ENCODE measurements around the gene POU3F2.

Gene POU3F2

DNA sequence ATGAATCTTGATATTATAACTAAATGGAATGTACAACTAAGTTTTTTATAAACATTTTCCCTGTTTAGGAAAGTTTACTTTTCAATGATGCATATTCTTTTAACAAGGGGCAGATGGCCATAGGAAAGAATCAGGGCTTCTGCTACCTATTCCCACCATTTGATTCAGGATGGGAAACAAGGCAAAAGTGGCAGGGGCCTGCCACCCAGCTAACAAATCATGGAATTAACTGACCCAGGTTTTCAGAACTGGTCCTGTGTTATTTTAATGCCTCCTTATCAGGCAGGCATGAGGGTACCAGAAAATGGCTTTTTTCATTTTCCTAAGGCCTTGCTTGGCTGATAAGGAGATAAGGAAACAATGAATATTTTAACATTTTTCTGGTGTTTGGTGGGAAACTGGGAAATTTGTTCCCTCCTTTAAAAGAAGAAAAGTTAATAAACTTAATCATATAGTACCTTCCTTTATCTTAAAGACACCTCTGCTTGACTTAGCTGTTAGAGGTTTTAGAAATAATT, 6.7 kb downstream of the POU3F2 start:
- no peaks in the 10 kb centered on the region for H4K20me1 ChIP-seq (ENCODE audit: insufficient read depth, low read length, poor library complexity, severe bottlenecking)
- no peaks in the 10 kb centered on the region for H3F3A ChIP-seq (ENCODE audit: low read depth)
- no peaks in the 10 kb centered on the region for H3K9me2 ChIP-seq (replicated peaks; ENCODE audit: low read depth, low read length)
- H3K4me3 ChIP-seq (ENCODE audit: low read length, poor library complexity, severe bottlenecking) = no peak overlapping the region
- no peak overlapping the region for H3K4me2 ChIP-seq (ENCODE audit: low read depth, low read length, poor library complexity, severe bottlenecking)
- no peak for TF ChIP-seq EZH2phosphoT487 (IDR thresholded peaks at IDR 0.05; ENCODE audit: borderline replicate concordance)
- TF ChIP-seq, protein P1, sequence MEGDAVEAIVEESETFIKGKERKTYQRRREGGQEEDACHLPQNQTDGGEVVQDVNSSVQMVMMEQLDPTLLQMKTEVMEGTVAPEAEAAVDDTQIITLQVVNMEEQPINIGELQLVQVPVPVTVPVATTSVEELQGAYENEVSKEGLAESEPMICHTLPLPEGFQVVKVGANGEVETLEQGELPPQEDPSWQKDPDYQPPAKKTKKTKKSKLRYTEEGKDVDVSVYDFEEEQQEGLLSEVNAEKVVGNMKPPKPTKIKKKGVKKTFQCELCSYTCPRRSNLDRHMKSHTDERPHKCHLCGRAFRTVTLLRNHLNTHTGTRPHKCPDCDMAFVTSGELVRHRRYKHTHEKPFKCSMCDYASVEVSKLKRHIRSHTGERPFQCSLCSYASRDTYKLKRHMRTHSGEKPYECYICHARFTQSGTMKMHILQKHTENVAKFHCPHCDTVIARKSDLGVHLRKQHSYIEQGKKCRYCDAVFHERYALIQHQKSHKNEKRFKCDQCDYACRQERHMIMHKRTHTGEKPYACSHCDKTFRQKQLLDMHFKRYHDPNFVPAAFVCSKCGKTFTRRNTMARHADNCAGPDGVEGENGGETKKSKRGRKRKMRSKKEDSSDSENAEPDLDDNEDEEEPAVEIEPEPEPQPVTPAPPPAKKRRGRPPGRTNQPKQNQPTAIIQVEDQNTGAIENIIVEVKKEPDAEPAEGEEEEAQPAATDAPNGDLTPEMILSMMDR (conservative IDR thresholded peaks at IDR 0.05; ENCODE audit: low read length) = no peak
- H3K9me3 ChIP-seq (ENCODE audit: insufficient read depth, low read depth, low read length) = no peaks in the 10 kb centered on the region
- no peaks in the 10 kb centered on the region for H3K36me3 ChIP-seq (ENCODE audit: insufficient read depth, low read length)
- peaks cover 3% of the 10 kb centered on the region; the same call in 1 of the 2 replicates for H3K79me2 ChIP-seq (ENCODE audit: insufficient read depth, low read length)
- no peak overlapping the region for H3K9ac ChIP-seq (ENCODE audit: low read depth, low read length, poor library complexity, severe bottlenecking)
- peaks cover 15% of the 10 kb centered on the region for H3K4me1 ChIP-seq (ENCODE audit: insufficient read depth, low read length, poor library complexity, severe bottlenecking)
- H3K27me3 ChIP-seq (ENCODE audit: insufficient read depth, low read length, poor library complexity, severe bottlenecking) = peaks cover 6% of the 10 kb centered on the region
- H2AFZ ChIP-seq (ENCODE audit: low read length) = no peak overlapping the region

DNA sequence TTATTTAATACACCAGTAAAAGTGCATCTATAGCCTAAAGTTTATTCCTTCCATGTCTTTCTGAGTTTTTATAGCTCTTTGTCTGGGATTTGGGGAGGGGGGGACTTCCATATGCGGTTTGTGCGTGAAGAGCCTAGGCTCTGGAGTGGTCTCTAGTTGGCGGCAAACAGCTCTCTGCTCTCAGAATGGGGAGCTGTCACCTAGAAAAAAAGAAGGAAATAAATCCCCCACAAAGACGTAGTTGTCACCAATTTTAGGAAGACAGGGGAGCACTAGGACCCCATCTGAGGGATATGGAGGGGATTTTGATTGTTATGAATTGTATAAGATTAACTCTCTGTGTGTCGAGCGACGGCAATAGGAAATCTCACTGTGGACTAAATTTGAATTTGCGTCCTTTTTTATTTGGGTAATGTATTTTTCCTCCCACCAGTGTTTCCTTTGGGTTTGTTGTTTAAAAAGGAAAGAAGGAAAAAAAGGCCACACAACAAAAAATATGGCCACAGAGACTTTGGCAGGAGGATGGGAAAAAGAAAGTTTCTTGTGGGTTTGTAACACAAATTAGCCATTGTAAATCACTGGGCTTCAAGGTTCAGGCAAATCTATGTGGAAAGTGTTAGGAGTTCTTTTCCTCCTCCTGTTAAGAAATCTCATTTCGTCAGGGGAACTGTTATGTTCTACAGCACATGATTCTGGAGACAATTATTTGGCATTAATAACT, 7.4 kb downstream of the POU3F2 start:
- Histone ChIP-seq H3K9ac (ENCODE audit: low read depth, low read length, poor library complexity, severe bottlenecking) (no peak overlapping the region), H3K4me1 (ENCODE audit: insufficient read depth, low read length, poor library complexity, severe bottlenecking) (peaks cover 8% of the 10 kb centered on the region), H3K4me2 (ENCODE audit: low read depth, low read length, poor library complexity, severe bottlenecking) (no peak overlapping the region), H3K36me3 (ENCODE audit: insufficient read depth, low read length) (no peaks in the 10 kb centered on the region), H3K4me3 (ENCODE audit: low read length, poor library complexity, severe bottlenecking) (no peak overlapping the region), H4K20me1 (ENCODE audit: insufficient read depth, low read length, poor library complexity, severe bottlenecking) (no peaks in the 10 kb centered on the region), H3K79me2 (ENCODE audit: insufficient read depth, low read length) (no peaks in the 10 kb centered on the region), H3F3A (ENCODE audit: low read depth) (no peaks in the 10 kb centered on the region), H2AFZ (ENCODE audit: low read length) (no peak overlapping the region), H3K27me3 (ENCODE audit: insufficient read depth, low read length, poor library complexity, severe bottlenecking) (no peaks in the 10 kb centered on the region), H3K9me2 (replicated peaks; ENCODE audit: low read depth, low read length) (no peaks in the 10 kb centered on the region), H3K9me3 (ENCODE audit: insufficient read depth, low read depth, low read length) (no peaks in the 10 kb centered on the region)
- TF ChIP-seq EZH2phosphoT487 (IDR thresholded peaks at IDR 0.05; ENCODE audit: borderline replicate concordance) = no peak
- TF ChIP-seq, protein P1 (conservative IDR thresholded peaks at IDR 0.05; ENCODE audit: low read length) = no peak

DNA sequence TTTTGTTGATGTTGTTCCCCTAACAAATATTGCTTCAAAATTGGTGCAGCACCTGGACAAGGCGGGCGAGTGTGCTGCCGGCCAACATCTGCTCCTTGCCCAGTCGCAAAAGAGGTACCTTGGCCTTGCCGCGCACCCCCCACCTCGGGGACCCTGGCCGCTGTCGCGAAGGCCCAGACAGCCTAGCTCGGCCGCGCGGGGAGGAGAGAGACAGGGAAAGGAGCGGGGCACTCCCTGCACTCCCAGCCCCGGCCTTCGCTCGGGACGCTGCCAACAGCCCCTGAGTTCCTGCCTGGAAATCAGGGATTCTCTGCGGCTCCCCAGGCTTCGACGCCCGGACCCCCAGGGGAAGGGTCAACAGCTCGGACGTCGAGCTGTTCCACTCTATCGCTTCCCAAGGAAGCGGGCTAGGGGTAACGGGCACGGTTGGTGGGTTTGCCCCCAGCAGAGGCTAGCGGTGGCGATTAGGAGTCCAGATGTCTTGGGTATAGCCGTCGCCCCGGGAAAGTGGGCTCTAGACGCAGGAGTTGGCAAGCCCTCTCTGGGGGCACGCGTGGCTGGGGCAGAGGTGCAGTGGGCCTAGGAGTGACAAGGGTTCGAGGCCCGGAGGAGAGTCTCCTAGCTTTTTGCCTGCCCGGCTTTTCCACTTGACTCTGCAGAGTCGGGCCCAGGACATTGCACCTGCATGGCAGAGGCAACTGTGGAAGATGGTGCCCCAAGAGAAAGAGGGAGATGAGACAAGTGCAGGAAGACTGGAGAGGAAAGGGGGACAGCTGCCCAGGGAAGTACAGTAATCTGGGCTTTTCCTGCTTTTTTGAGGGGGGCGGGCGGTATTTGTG, 8.2 kb downstream of the POU3F2 start:
- Histone ChIP-seq H4K20me1 (ENCODE audit: insufficient read depth, low read length, poor library complexity, severe bottlenecking) (no peaks in the 10 kb centered on the region), H3K4me3 (ENCODE audit: low read length, poor library complexity, severe bottlenecking) (no peak overlapping the region), H3K9ac (ENCODE audit: low read depth, low read length, poor library complexity, severe bottlenecking) (no peak overlapping the region)

More for the DNA sequence above, 8.2 kb downstream of the POU3F2 start:
- H3K4me1 ChIP-seq (ENCODE audit: insufficient read depth, low read length, poor library complexity, severe bottlenecking) = peaks cover 4% of the 10 kb centered on the region
- no peaks in the 10 kb centered on the region for H3F3A ChIP-seq (ENCODE audit: low read depth)
- H3K9me2 ChIP-seq (replicated peaks; ENCODE audit: low read depth, low read length) = no peaks in the 10 kb centered on the region
- H3K27me3 ChIP-seq (ENCODE audit: insufficient read depth, low read length, poor library complexity, severe bottlenecking) = no peaks in the 10 kb centered on the region
- no peak overlapping the region for H3K4me2 ChIP-seq (ENCODE audit: low read depth, low read length, poor library complexity, severe bottlenecking)
- no peaks in the 10 kb centered on the region for H3K36me3 ChIP-seq (ENCODE audit: insufficient read depth, low read length)
- H2AFZ ChIP-seq (ENCODE audit: low read length) = no peak overlapping the region
- TF ChIP-seq, protein P1 (conservative IDR thresholded peaks at IDR 0.05; ENCODE audit: low read length) = no peak
- no peak for TF ChIP-seq EZH2phosphoT487 (IDR thresholded peaks at IDR 0.05; ENCODE audit: borderline replicate concordance)
- H3K79me2 ChIP-seq (ENCODE audit: insufficient read depth, low read length) = no peaks in the 10 kb centered on the region
- H3K9me3 ChIP-seq (ENCODE audit: insufficient read depth, low read depth, low read length) = no peaks in the 10 kb centered on the region

Measured in Loucy (cell line).